M059J (cell line): Measurements from ENCODE around the gene C15orf39. TPM values are rescaled to one million over a fixed set of nuclear protein-coding genes. Genes with fewer than 3 reads are reported as not detected.
A peak's percentile ranks its signal among the peaks of the same experiment; 100 is the strongest.

Source experiments
- DNase-seq: peaks from one replicate; pipeline ENCODE4 v3.0.0-alpha.2; 2012; ENCODE audit warnings: low read depth
- total RNA-seq: library from RNA; depleted of rRNA; stranded (reverse); fragments of >200 nt; shearing (Covaris generic); gene quantifications from 2 replicates; pipeline ENCODE4 v1.2.3, GENCODE V29; 2014

Gene C15orf39
- total RNA-seq, 1 experiment from 2014 or later = 11.5 TPM

- no peak for DNase-seq
Measured at GRCh38 chr15:75197062-75197630, 4.5 kb upstream of the C15orf39 start.

- DNase-seq = peak; percentile 71
Measured at GRCh38 chr15:75198560-75199356, 2.9 kb upstream of the C15orf39 start.

- DNase-seq = no peak
Measured at GRCh38 chr15:75199357-75199940, 2.2 kb upstream of the C15orf39 start.

DNA sequence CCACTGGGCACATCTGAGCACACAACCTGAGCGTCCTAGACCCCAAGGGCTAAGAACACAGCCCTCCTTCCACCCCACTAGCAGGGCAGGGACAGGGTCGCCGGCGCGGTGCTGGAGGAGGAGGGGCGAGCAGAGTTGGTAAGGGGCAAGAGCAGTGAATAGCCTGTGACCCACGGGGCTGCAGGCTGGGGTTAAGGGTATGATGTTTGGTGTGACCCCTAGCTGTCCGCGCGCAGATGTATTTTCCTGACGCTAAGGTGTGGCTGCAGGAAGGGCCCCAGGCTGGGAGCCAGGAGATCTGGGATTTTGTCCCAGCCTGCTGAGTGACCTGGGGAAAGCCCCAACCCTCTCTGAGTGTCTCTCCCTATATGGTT is 1.3 kb upstream of the C15orf39 start:
- DNase-seq = no peak

- peak; percentile 30 for DNase-seq
Measured at GRCh38 chr15:75200765-75201615, 692 bp upstream of the C15orf39 start.

DNA sequence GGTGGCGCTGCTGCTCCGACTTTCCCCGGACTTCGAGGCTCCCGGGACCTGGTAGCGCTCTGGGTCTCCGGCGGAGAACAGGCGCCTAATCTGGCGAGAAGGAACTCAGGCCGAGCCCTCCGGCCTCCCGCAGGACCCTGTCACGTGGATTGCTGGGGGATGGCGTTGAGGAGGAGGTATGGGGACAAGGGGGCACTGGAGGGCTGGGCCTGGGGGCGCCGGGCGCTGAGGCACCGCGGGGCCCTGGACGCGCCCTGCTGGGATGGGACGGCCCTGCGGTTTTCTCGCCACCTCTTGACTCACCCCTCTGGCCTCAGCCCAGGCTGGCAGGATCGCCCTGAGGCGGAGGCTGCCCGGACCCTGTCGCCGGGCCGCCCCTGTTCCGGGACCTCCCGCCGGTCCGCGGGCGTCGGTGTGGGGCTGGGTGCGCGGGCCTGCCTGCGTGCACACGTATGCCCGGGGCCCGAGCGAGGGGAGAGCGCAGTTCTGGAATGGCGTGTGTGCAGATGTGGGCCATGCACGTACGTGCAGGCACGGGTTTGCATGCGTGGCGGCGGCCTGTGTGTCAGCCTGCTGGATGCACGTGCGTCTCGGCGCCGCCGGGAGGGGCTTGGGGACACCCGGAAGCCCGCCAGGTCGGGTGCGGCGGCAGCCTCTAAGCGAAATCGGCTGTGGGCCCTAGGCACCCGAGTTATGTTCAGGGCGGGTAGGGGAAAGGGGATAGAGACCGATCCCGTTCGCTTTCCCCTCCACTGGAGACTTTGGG is 752 bp downstream of the C15orf39 start:
- DNase-seq = peak; percentile 79

DNA sequence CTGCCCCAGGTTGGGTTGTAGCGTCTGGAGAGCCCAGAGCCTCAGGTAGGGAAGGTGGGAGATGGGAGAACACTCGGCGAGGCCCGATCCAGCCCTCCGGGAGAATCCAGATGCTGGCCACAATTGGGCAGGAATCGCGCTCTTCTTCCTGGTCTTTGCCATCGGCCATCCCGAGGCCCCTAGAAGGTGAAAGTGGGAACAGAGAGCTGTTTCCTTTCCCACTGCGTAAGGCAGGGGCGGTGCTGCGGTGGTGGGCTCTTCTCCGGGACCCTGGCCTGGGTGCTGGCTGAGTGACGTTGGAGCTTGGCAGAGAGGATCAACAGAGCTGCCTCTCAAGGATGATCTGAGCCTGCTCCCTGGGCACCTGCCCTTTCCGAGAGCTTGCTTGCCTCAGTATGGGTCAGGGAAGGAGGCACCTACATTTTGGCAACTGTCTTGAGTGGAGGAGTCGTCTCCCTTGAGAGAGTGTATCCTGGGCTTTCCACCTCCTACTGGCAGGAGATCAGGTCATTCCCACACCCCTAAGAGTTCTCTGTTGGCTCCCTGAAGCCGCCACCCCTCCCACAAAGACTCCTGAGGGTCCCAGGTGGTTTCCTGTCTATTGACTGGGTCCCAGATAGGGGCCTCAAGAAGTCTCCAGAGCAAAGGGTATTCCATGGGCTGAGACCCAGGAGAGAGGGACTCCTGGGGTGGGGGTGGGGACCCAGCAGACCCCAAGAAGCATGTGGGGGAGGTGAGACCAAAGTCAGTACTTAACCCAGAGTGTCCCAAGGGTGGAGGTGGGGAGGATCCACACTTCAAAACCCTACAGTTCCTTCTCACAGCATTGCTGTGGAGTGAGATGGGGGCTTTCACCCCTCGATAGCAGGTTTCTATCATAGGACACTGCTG is 1.6 kb downstream of the C15orf39 start:
- DNase-seq = peak; percentile 27

DNA sequence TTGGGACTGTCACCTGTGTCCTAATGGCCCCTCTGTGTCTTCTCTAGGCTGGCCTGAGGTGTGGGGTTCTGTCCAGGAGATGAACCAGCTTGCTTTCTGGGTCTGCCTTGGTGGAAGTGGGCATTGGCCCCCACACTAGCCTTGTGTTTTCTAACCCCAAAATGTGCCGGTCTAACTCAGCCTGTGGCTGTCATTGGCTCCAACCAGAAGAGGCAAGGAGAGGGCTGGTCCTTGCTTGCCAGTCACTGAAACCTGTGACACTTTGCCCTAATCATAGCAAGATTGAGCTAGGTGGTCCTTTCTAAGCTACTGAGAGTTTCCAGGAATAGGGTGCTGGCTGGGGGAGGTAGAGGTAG is 2.2 kb downstream of the C15orf39 start:
- DNase-seq = no peak

DNA sequence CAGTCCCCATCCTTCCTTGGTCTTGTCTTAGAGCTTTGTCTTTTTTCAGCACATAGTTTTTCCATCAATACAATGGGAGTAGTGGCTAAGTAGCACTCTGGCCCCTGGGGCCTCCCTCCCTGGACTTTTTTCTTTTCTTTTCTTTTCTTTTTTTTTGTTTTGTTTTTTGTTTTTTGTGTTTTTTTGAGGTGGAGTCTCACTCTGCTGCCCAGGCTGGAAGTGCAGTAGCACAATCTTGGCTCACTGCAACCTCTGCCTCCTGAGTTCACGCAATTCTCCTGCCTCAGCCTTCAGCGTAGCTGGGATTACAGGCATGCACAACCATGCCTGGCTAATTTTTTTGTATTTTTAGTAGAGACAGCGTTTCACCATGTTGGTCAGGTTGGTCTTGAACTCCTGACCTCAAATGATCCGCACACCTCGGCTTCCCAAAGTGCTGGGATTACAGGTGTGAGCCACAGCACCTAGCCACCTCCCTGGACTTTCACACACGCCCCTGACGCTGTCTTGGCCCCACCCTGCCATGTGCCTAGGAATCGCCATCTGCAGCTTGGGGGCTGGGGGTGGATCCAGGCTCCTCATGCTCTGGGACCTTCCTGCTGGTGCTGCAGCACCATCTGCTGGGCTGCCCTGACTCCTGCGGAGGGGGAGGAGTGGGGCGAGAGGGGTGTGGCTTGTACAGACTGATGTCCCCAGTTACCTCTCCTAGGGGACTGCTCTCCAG is 2.8 kb downstream of the C15orf39 start:
- peak; percentile 84 for DNase-seq

- DNase-seq = no peak
Measured at GRCh38 chr15:75205064-75205395, 3.3 kb downstream of the C15orf39 start.

DNA sequence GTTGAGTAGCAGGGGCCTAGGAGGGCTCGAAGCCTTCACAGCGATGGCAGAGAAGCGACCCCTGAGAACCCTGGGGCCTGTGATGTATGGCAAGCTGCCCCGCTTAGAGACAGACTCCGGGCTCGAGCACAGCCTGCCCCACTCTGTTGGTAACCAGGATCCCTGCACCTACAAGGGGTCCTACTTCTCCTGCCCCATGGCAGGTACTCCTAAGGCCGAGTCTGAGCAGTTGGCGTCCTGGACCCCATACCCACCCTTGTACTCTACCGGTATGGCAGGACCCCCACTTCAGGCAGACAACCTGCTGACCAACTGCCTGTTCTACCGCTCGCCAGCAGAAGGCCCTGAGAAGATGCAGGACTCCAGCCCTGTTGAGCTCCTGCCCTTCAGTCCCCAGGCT is 4.3 kb downstream of the C15orf39 start:
- DNase-seq = no peak

GRCh38 chr15:75206803-75207617 is 5.3 kb downstream of the C15orf39 start:
- no peak for DNase-seq

GRCh38 chr15:75207618-75208500 is 6.2 kb downstream of the C15orf39 start:
- DNase-seq = no peak

- DNase-seq = no peak
Measured at GRCh38 chr15:75208501-75209288, 7.0 kb downstream of the C15orf39 start.

GRCh38 chr15:75209289-75209676 is 7.6 kb downstream of the C15orf39 start:
- DNase-seq = no peak

DNA sequence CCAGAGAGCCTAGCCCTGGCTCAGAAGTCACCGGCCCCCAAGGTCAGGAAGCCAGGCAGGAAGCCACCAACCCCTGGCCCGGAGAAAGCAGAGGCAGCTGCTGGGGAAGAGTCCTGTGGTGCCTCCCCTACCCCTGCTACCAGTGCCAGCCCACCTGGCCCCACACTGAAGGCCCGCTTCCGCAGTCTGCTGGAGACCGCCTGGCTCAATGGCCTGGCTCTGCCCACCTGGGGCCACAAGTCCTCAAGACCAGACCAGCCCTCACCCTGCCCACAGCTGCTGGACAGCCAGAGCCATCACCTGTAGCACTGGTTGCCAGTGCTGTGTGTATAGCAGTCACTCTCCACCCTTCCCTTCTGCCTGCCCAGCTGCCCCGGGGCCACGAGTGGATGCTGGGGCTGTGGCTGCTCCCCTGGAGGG is 9.1 kb downstream of the C15orf39 start:
- DNase-seq = no peak
